Peyer's patch (tissue), 4 donors: ENCODE results near the gene HSPA14.

Experiments used
- CTCF ChIP-seq, 6 experiments: fragments of 450-650 bp in 4 of 6; fragments of 200-600 bp in 2 of 6; sonication (generic) in 1 of 6; IDR thresholded peaks; one replicate each; pipeline ENCODE4 v1.5.1; 2017 to 2019; ENCODE audit warnings: antibody characterized with exemption in 6 of 6, mild to moderate bottlenecking in 3 of 6, moderate library complexity in 1 of 6
- POLR2A ChIP-seq, 2 donors: fragments of 450-650 bp; IDR thresholded peaks; one replicate each; pipeline ENCODE4 v1.5.1; 2017; ENCODE audit warnings: antibody characterized with exemption in 2 of 2, mild to moderate bottlenecking in 2 of 2, moderate library complexity in 2 of 2

GRCh38 chr10:14918964-14919363, 80.9 kb downstream of the HSPA14 start:
- TF ChIP-seq CTCF (IDR thresholded peaks at IDR 0.05) (no peak), POLR2A (IDR thresholded peaks at IDR 0.05) (no peak)
